Suprapubic skin (tissue), 4 donors: Measurements from ENCODE around the gene USP6NL.

Source experiments
- CTCF ChIP-seq, 2 donors: fragments of 200-600 bp in 1 of 2; fragments of 450-650 bp in 1 of 2; sonication (generic) in 1 of 2; IDR thresholded peaks; one replicate each; pipeline ENCODE4 v1.5.1; 2016 to 2019; ENCODE audit warnings: antibody characterized with exemption in 2 of 2, mild to moderate bottlenecking in 1 of 2, moderate library complexity in 1 of 2
- POLR2A ChIP-seq, 2 donors: fragments of 450-650 bp; IDR thresholded peaks; one replicate each; pipeline ENCODE4 v1.6.1; 2017; ENCODE audit warnings: antibody characterized with exemption in 2 of 2, mild to moderate bottlenecking in 2 of 2, moderate library complexity in 2 of 2
- POLR2AphosphoS5 ChIP-seq, 3 donors: sonication (generic); formaldehyde crosslinking; IDR thresholded peaks; one replicate each; pipeline ENCODE4 v1.6.1; 2017; ENCODE audit warnings: antibody characterized with exemption in 3 of 3

- TF ChIP-seq CTCF (IDR thresholded peaks at IDR 0.05) = no peak
- TF ChIP-seq POLR2A (IDR thresholded peaks at IDR 0.05) = no peak
- TF ChIP-seq POLR2AphosphoS5 (IDR thresholded peaks at IDR 0.05) = no peak
These were observed 177.1 kb downstream of the USP6NL start for GRCh38 chr10:11434324-11434723.
